ENCODE data around the gene COMMD4. TPM values are rescaled to one million over a fixed set of nuclear protein-coding genes. Genes with fewer than 3 reads are reported as not detected.
A peak's percentile ranks its signal among the peaks of the same experiment; 100 is the strongest.
"Not testable (repeated sequence)": the region's sequence is repeated elsewhere in the genome, so short reads cannot be mapped to it uniquely, and the experiment has no call there.

The COMMD4 gene
- polyA plus RNA-seq (2013, experiment 1 of 2), result 54.6 TPM
- 57.9 TPM for polyA plus RNA-seq (2013, experiment 2 of 2)

GRCh38 chr15:75335705-75336355 lies at the start of gene COMMD4:
Gene COMMD4 (plus strand): TSS chr15:75336063. CDS start chr15:75336090, 27 bp downstream.
- H3K36me3 ChIP-seq (replicated peaks in 1 of 2; ENCODE audit: control insufficient read depth in 2 of 2, insufficient read depth in 2 of 2, low read length in 2 of 2), result peaks cover 0 to 23% of the 10 kb centered on the region in 2 donors
- peak; percentile 94 for DNase-seq (ENCODE audit: low spot score)
- H2AFZ ChIP-seq (ENCODE audit: low read length), result peak within 1 kb of the TSS; percentile 91
- no CpG with 5 or more reads among the region's 42 CpGs for WGBS, 2 donors (ENCODE audit: extremely low coverage in 2 of 2, insufficient read length in 2 of 2, insufficient replicate concordance in 1 of 2)
- no peak within 1 kb of the TSS for H3K14ac ChIP-seq (ENCODE audit: low read length)
- H3K79me1 ChIP-seq (ENCODE audit: low read depth, low read length), result peaks cover 6% of the 10 kb centered on the region
- peaks cover 4 to 5% of the 10 kb centered on the region in 2 donors for H3K4me1 ChIP-seq (ENCODE audit: control insufficient read depth in 2 of 2, insufficient read depth in 1 of 2, low read depth in 1 of 2, low read length in 2 of 2)
- H2BK12ac ChIP-seq (ENCODE audit: low read length), result no peak within 1 kb of the TSS
- peak within 1 kb of the TSS; percentile 68 to 95 for H3K4me3 ChIP-seq (ENCODE audit: low read length in 2 of 2)
- no peaks in the 10 kb centered on the region for H3K9me3 ChIP-seq (replicated peaks in 1 of 2; ENCODE audit: control insufficient read depth in 2 of 2, insufficient read depth in 1 of 2, low read depth in 1 of 2, low read length in 2 of 2)
- no peak within 1 kb of the TSS for H3K4ac ChIP-seq (ENCODE audit: low read length)
- no peak within 1 kb of the TSS for H2BK5ac ChIP-seq (ENCODE audit: low read length)
- no peak within 1 kb of the TSS for H4K8ac ChIP-seq (ENCODE audit: low read depth, low read length)
- H3K23ac ChIP-seq (ENCODE audit: low read depth, low read length, poor library complexity), result peak within 1 kb of the TSS; percentile 67
- peak within 1 kb of the TSS; percentile 84 for H3K4me2 ChIP-seq (ENCODE audit: insufficient read depth, low read length, poor library complexity, severe bottlenecking)
- peak within 1 kb of the TSS; percentile 95 for H3K18ac ChIP-seq (ENCODE audit: low read length)
- H3K9ac ChIP-seq (ENCODE audit: low read depth, low read length, poor library complexity), result peak within 1 kb of the TSS; percentile 72
- H3K27ac ChIP-seq (replicated peaks; ENCODE audit: low read length), result no peak within 1 kb of the TSS
- peak within 1 kb of the TSS; percentile 66 for H2AK5ac ChIP-seq (ENCODE audit: low read depth, low read length)
- no peak within 1 kb of the TSS for H2BK15ac ChIP-seq (ENCODE audit: low read length)
- H2BK120ac ChIP-seq (ENCODE audit: low read depth, low read length), result no peak within 1 kb of the TSS
- peaks cover 0 to 9% (median 0%) of the 10 kb centered on the region in 3 experiments for H3K27me3 ChIP-seq (ENCODE audit: control insufficient read depth in 3 of 3, insufficient read depth in 3 of 3, low read depth in 1 of 3, low read length in 3 of 3)
- no peak within 1 kb of the TSS for H4K91ac ChIP-seq (ENCODE audit: low read depth, low read length, poor library complexity)

DNA sequence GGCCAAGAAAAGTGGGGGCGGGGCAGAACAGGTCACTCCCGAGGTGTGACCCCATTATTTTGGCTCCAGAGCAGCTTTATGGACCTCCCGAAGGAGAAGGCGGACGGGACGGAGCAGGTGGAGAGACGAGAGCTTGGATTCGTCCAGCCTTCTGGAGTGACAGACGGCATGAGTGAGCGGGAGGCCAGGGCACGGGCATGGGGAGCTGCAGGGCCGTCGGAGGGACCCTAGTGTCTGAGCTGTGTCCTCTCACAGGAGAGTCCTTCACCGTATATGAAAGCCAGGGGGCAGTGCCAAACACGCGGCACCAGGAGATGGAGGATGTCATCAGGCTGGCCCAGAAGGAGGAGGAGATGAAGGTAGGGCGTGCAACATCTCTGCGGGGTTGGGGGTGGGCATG lies 42.2 kb upstream of the COMMD4 start:
- not testable (repeated sequence) for DNase-seq (ENCODE audit: low spot score); H3K27ac ChIP-seq (replicated peaks; ENCODE audit: low read length)

GRCh38 chr15:75298541-75299310 lies 37.1 kb upstream of the COMMD4 start:
- not testable (repeated sequence) for H3K4ac ChIP-seq (ENCODE audit: low read length); H3K23ac ChIP-seq (ENCODE audit: low read depth, low read length, poor library complexity)

More for the DNA sequence above, 42.2 kb upstream of the COMMD4 start:
- H3K4me2 ChIP-seq (ENCODE audit: insufficient read depth, low read length, poor library complexity, severe bottlenecking); H3K9ac ChIP-seq (ENCODE audit: low read depth, low read length, poor library complexity); H3K79me1 ChIP-seq (ENCODE audit: low read depth, low read length); H2BK15ac ChIP-seq (ENCODE audit: low read length); H3K27me3 ChIP-seq (ENCODE audit: control insufficient read depth in 3 of 3, insufficient read depth in 3 of 3, low read depth in 1 of 3, low read length in 3 of 3); H2AK5ac ChIP-seq (ENCODE audit: low read depth, low read length); H3K4ac ChIP-seq (ENCODE audit: low read length); H3K4me3 ChIP-seq (ENCODE audit: low read length in 2 of 2); H4K91ac ChIP-seq (ENCODE audit: low read depth, low read length, poor library complexity); H3K18ac ChIP-seq (ENCODE audit: low read length); H3K14ac ChIP-seq (ENCODE audit: low read length); H3K4me1 ChIP-seq (ENCODE audit: control insufficient read depth in 2 of 2, insufficient read depth in 1 of 2, low read depth in 1 of 2, low read length in 2 of 2); H3K36me3 ChIP-seq (replicated peaks in 1 of 2; ENCODE audit: control insufficient read depth in 2 of 2, insufficient read depth in 2 of 2, low read length in 2 of 2); H3K23ac ChIP-seq (ENCODE audit: low read depth, low read length, poor library complexity); H2AFZ ChIP-seq (ENCODE audit: low read length); H4K8ac ChIP-seq (ENCODE audit: low read depth, low read length); H2BK12ac ChIP-seq (ENCODE audit: low read length); H2BK120ac ChIP-seq (ENCODE audit: low read depth, low read length); H3K9me3 ChIP-seq (replicated peaks in 1 of 2; ENCODE audit: control insufficient read depth in 2 of 2, insufficient read depth in 1 of 2, low read depth in 1 of 2, low read length in 2 of 2); H2BK5ac ChIP-seq (ENCODE audit: low read length): not testable (repeated sequence)
- WGBS, 2 donors (ENCODE audit: extremely low coverage in 2 of 2, insufficient read length in 2 of 2, insufficient replicate concordance in 1 of 2), result no CpG with 5 or more reads among the region's 18 CpGs

DNA sequence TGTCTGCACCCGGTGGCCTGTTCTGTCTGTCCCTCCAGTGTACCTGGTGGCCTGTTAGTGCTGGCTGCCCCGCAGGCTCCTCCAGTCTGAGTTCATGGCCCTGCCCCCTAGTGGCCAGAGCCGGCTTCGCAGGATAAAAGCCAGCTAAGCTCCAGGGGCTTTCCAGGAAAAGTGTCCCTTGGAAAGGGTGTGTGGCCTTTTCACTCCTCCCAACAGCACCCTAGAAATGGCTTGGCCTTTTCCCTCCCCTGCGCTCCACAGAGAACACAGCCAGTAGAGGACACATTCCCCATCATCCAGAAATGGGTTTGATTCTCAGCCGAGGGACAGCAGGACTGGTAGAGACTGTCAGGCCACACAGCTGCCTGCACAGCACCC lies 36.6 kb upstream of the COMMD4 start:
- not testable (repeated sequence) for H2BK12ac ChIP-seq (ENCODE audit: low read length); H2BK5ac ChIP-seq (ENCODE audit: low read length); H3K27ac ChIP-seq (replicated peaks; ENCODE audit: low read length); H3K23ac ChIP-seq (ENCODE audit: low read depth, low read length, poor library complexity); H3K27me3 ChIP-seq (ENCODE audit: control insufficient read depth in 3 of 3, insufficient read depth in 3 of 3, low read depth in 1 of 3, low read length in 3 of 3); H4K8ac ChIP-seq (ENCODE audit: low read depth, low read length); H3K36me3 ChIP-seq (replicated peaks in 1 of 2; ENCODE audit: control insufficient read depth in 2 of 2, insufficient read depth in 2 of 2, low read length in 2 of 2); H3K9ac ChIP-seq (ENCODE audit: low read depth, low read length, poor library complexity); H3K79me1 ChIP-seq (ENCODE audit: low read depth, low read length); H3K4me1 ChIP-seq (ENCODE audit: control insufficient read depth in 2 of 2, insufficient read depth in 1 of 2, low read depth in 1 of 2, low read length in 2 of 2); H3K9me3 ChIP-seq (replicated peaks in 1 of 2; ENCODE audit: control insufficient read depth in 2 of 2, insufficient read depth in 1 of 2, low read depth in 1 of 2, low read length in 2 of 2); H3K4ac ChIP-seq (ENCODE audit: low read length); H2BK15ac ChIP-seq (ENCODE audit: low read length); H2AK5ac ChIP-seq (ENCODE audit: low read depth, low read length); H3K4me2 ChIP-seq (ENCODE audit: insufficient read depth, low read length, poor library complexity, severe bottlenecking); H2AFZ ChIP-seq (ENCODE audit: low read length); DNase-seq (ENCODE audit: low spot score); H4K91ac ChIP-seq (ENCODE audit: low read depth, low read length, poor library complexity); H3K14ac ChIP-seq (ENCODE audit: low read length); H3K18ac ChIP-seq (ENCODE audit: low read length); H3K4me3 ChIP-seq (ENCODE audit: low read length in 2 of 2); H2BK120ac ChIP-seq (ENCODE audit: low read depth, low read length)
- WGBS, 2 donors (ENCODE audit: extremely low coverage in 2 of 2, insufficient read length in 2 of 2, insufficient replicate concordance in 1 of 2), result no CpG with 5 or more reads among the region's 6 CpGs

More at GRCh38 chr15:75298541-75299310, 37.1 kb upstream of the COMMD4 start:
- H3K18ac ChIP-seq (ENCODE audit: low read length); H3K14ac ChIP-seq (ENCODE audit: low read length); H4K8ac ChIP-seq (ENCODE audit: low read depth, low read length); H2BK12ac ChIP-seq (ENCODE audit: low read length); H2AK5ac ChIP-seq (ENCODE audit: low read depth, low read length); DNase-seq (ENCODE audit: low spot score); H3K27ac ChIP-seq (replicated peaks; ENCODE audit: low read length); H3K9ac ChIP-seq (ENCODE audit: low read depth, low read length, poor library complexity); H3K9me3 ChIP-seq (replicated peaks in 1 of 2; ENCODE audit: control insufficient read depth in 2 of 2, insufficient read depth in 1 of 2, low read depth in 1 of 2, low read length in 2 of 2); H3K27me3 ChIP-seq (ENCODE audit: control insufficient read depth in 3 of 3, insufficient read depth in 3 of 3, low read depth in 1 of 3, low read length in 3 of 3); H2BK5ac ChIP-seq (ENCODE audit: low read length); H2AFZ ChIP-seq (ENCODE audit: low read length); H4K91ac ChIP-seq (ENCODE audit: low read depth, low read length, poor library complexity); H3K4me2 ChIP-seq (ENCODE audit: insufficient read depth, low read length, poor library complexity, severe bottlenecking); H3K79me1 ChIP-seq (ENCODE audit: low read depth, low read length); H3K36me3 ChIP-seq (replicated peaks in 1 of 2; ENCODE audit: control insufficient read depth in 2 of 2, insufficient read depth in 2 of 2, low read length in 2 of 2); H3K4me1 ChIP-seq (ENCODE audit: control insufficient read depth in 2 of 2, insufficient read depth in 1 of 2, low read depth in 1 of 2, low read length in 2 of 2); H2BK120ac ChIP-seq (ENCODE audit: low read depth, low read length); H2BK15ac ChIP-seq (ENCODE audit: low read length); H3K4me3 ChIP-seq (ENCODE audit: low read length in 2 of 2): not testable (repeated sequence)
- no CpG with 5 or more reads among the region's 13 CpGs for WGBS, 2 donors (ENCODE audit: extremely low coverage in 2 of 2, insufficient read length in 2 of 2, insufficient replicate concordance in 1 of 2)
